ENCODE data around the gene CAPNS2. TPM values are rescaled to one million over a fixed set of nuclear protein-coding genes. Genes with fewer than 3 reads are reported as not detected.

The CAPNS2 gene
- total RNA-seq, 1 experiment from 2014 or later, result 1.4 TPM

DNA sequence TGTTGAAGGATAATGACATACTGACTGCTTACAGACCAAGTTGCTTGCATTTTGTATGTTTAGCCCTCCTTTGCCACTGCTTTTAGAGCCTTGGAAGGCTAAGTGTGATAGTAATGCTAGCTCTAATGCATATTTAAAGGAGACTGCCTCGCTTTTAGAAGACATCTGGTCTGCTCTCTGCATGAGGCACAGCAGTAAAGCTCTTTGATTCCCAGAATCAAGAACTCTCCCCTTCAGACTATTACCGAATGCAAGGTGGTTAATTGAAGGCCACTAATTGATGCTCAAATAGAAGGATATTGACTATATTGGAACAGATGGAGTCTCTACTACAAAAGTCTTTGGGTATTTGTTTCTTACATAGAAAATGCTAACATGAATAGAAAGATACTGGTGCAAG lies 19.1 kb downstream of the CAPNS2 start:
- Histone ChIP-seq H3K9me3 (ENCODE audit: control insufficient read depth, insufficient read depth, low read depth, low read length) (no peaks in the 10 kb centered on the region), H3K4me3 (ENCODE audit: low read depth in 2 of 2, low read length in 2 of 2) (no peak overlapping the region), H3K4me1 (ENCODE audit: control insufficient read depth, insufficient read depth, low read length) (no peaks in the 10 kb centered on the region), H3K36me3 (ENCODE audit: control insufficient read depth, insufficient read depth, low read length) (peaks cover 11% of the 10 kb centered on the region; the same call in 1 of the 2 replicates), H3K27ac (ENCODE audit: low read length) (no peak overlapping the region), H3K27me3 (ENCODE audit: control insufficient read depth, insufficient read depth, low read length) (no peaks in the 10 kb centered on the region)
- no peak for TF ChIP-seq SIN3A (IDR thresholded peaks at IDR 0.05; ENCODE audit: borderline replicate concordance, insufficient read depth, low read depth, low read length)
- no peak for TF ChIP-seq TCF7L2 (IDR thresholded peaks at IDR 0.05; ENCODE audit: low read depth, low read length)
- TF ChIP-seq CTCF (IDR thresholded peaks at IDR 0.05), result no peak
- TF ChIP-seq POLR2AphosphoS5 (IDR thresholded peaks at IDR 0.05; ENCODE audit: low read depth, low read length), result no peak
- BruUV-seq (replicated peaks), result no TSS peak
- DNase-seq (ENCODE audit: low read depth, low spot score) (no peak), ATAC-seq (no peak)
- intact Hi-C loops (cut with micrococcal nuclease; ENCODE audit: unreplicated experiment) (no loop called here), in situ Hi-C loops (cut with HindIII; ENCODE audit: low pct_unique_long_range_greater_than_20kb, low sequenced_read_pairs) (no loop called here)
- ChIA-PET POLR2A (no interaction called here), CTCF (no interaction called here)

DNA sequence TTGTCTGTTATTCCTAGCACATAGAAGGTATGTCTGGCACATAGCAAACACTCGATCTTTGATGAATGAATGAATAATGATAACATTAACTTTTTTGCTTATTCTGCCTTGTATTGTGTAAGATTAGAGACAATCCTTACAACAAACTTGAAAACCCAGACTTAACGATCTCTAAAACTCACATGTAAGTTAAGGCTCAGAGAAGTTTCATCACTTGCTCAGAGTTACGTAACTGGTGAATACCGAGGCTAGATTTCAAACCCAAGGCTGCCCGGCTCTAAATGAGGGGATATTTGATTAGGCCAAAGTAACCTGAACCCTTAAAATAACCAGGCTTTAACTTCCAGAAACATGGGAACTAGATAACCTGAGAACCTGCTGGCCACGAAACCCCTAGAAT lies 22.3 kb downstream of the CAPNS2 start:
- BruUV-seq (replicated peaks), result no TSS peak
- ChIA-PET POLR2A (no interaction called here), CTCF (no interaction called here)
- Histone ChIP-seq H3K27me3 (ENCODE audit: control insufficient read depth, insufficient read depth, low read length) (no peaks in the 10 kb centered on the region), H3K27ac (ENCODE audit: low read length) (no peak overlapping the region), H3K4me3 (ENCODE audit: low read depth in 2 of 2, low read length in 2 of 2) (no peak overlapping the region), H3K9me3 (ENCODE audit: control insufficient read depth, insufficient read depth, low read depth, low read length) (no peaks in the 10 kb centered on the region), H3K36me3 (ENCODE audit: control insufficient read depth, insufficient read depth, low read length) (no peaks in the 10 kb centered on the region), H3K4me1 (ENCODE audit: control insufficient read depth, insufficient read depth, low read length) (no peaks in the 10 kb centered on the region)
- intact Hi-C loops (cut with micrococcal nuclease; ENCODE audit: unreplicated experiment) (no loop called here), in situ Hi-C loops (cut with HindIII; ENCODE audit: low pct_unique_long_range_greater_than_20kb, low sequenced_read_pairs) (no loop called here)
- no peak for DNase-seq (ENCODE audit: low read depth, low spot score)
- TF ChIP-seq, protein P1, sequence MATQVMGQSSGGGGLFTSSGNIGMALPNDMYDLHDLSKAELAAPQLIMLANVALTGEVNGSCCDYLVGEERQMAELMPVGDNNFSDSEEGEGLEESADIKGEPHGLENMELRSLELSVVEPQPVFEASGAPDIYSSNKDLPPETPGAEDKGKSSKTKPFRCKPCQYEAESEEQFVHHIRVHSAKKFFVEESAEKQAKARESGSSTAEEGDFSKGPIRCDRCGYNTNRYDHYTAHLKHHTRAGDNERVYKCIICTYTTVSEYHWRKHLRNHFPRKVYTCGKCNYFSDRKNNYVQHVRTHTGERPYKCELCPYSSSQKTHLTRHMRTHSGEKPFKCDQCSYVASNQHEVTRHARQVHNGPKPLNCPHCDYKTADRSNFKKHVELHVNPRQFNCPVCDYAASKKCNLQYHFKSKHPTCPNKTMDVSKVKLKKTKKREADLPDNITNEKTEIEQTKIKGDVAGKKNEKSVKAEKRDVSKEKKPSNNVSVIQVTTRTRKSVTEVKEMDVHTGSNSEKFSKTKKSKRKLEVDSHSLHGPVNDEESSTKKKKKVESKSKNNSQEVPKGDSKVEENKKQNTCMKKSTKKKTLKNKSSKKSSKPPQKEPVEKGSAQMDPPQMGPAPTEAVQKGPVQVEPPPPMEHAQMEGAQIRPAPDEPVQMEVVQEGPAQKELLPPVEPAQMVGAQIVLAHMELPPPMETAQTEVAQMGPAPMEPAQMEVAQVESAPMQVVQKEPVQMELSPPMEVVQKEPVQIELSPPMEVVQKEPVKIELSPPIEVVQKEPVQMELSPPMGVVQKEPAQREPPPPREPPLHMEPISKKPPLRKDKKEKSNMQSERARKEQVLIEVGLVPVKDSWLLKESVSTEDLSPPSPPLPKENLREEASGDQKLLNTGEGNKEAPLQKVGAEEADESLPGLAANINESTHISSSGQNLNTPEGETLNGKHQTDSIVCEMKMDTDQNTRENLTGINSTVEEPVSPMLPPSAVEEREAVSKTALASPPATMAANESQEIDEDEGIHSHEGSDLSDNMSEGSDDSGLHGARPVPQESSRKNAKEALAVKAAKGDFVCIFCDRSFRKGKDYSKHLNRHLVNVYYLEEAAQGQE (IDR thresholded peaks at IDR 0.05; ENCODE audit: insufficient read depth in 1 of 2, low read depth in 2 of 2, low read length in 1 of 2), result no peak
- no peak for TF ChIP-seq SIN3A (IDR thresholded peaks at IDR 0.05; ENCODE audit: borderline replicate concordance, insufficient read depth, low read depth, low read length)
- no peak for TF ChIP-seq CTCF (IDR thresholded peaks at IDR 0.05)
- TF ChIP-seq TCF7L2 (IDR thresholded peaks at IDR 0.05; ENCODE audit: low read depth, low read length), result no peak
- no peak for TF ChIP-seq POLR2AphosphoS5 (IDR thresholded peaks at IDR 0.05; ENCODE audit: low read depth, low read length)
- ATAC-seq, result no peak
